Neutrophil (primary cell): ENCODE data around the gene TMC3.

Experiments used
- H3K27ac ChIP-seq: fragments of 200-600 bp; sonication (generic); 2 replicates; pipeline ENCODE4 v1.5.1; 2016; ENCODE audit warnings: mild to moderate bottlenecking, moderate library complexity
- H3K27me3 ChIP-seq: fragments of 200-600 bp; sonication (generic); 2 replicates; pipeline ENCODE4 v1.6.0; 2016; ENCODE audit warnings: mild to moderate bottlenecking
- H3K36me3 ChIP-seq: fragments of 200-600 bp; sonication (generic); 2 replicates; pipeline ENCODE4 v1.5.1; 2017
- H3K4me1 ChIP-seq, 2 experiments: fragments of 200-600 bp in 1 of 2; sonication (generic) in 1 of 2; 1 replicate in 1 of 2; 2 replicates in 1 of 2; pipeline versions ENCODE4 v1.5.1 to v1.6.1; 2013 to 2016; ENCODE audit warnings: low read depth in 1 of 2, low read length in 1 of 2, mild to moderate bottlenecking in 1 of 2, moderate library complexity in 1 of 2; ENCODE audit not compliant: control insufficient read depth in 1 of 2, insufficient read depth in 1 of 2
- H3K4me3 ChIP-seq, 2 experiments: fragments of 200-600 bp in 1 of 2; sonication (generic) in 1 of 2; 1 replicate in 1 of 2; 2 replicates in 1 of 2; pipeline ENCODE4 v1.5.1; 2013 to 2016; ENCODE audit warnings: low read depth in 1 of 2, low read length in 1 of 2, mild to moderate bottlenecking in 1 of 2, moderate library complexity in 1 of 2
- H3K9me3 ChIP-seq: fragments of 200-600 bp; sonication (generic); 2 replicates; pipeline ENCODE4 v1.5.1; 2016
- CTCF ChIP-seq: fragments of 200-600 bp; sonication (generic); IDR thresholded peaks from 2 replicates; pipeline ENCODE4 v1.5.1; 2016; ENCODE audit warnings: antibody characterized with exemption

TMC3 gene

DNA sequence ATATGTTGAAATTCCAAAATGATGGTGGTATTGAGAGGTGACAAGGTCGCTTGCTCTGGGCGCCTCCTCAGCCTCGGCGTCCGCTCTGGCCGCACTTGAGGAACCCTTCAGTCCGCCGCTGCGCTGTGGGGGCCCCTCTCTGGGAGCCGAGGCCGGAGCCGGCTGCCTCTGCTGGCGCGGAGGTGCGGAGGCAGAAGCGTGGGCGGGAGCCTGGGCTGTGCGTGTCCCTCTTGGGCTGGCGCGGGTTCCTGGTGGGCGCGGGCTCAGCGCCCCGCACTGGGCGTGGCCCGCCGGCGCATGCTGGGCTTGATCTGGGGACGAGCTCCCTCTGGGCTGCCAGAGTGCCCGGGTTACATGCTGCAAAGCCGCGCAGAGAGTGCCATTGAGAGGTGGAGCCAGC is 39.8 kb upstream of the TMC3 start:
- H3K9me3 ChIP-seq, result no peaks in the 10 kb centered on the region
- no peaks in the 10 kb centered on the region for H3K36me3 ChIP-seq
- H3K4me1 ChIP-seq, result peaks cover 4 to 7% of the 10 kb centered on the region in 2 experiments
- H3K27ac ChIP-seq, result no peak overlapping the region
- no peak for TF ChIP-seq CTCF
- peaks cover 7% of the 10 kb centered on the region for H3K27me3 ChIP-seq
- H3K4me3 ChIP-seq, result no peak overlapping the region

GRCh38 chr15:81411969-81412633 is 38.1 kb upstream of the TMC3 start:
- H3K4me1 ChIP-seq, result peaks cover 4 to 7% of the 10 kb centered on the region in 2 experiments
- H3K36me3 ChIP-seq, result no peaks in the 10 kb centered on the region
- peaks cover 7% of the 10 kb centered on the region for H3K27me3 ChIP-seq
- H3K4me3 ChIP-seq, result no peak overlapping the region
- no peak overlapping the region for H3K27ac ChIP-seq
- no peaks in the 10 kb centered on the region for H3K9me3 ChIP-seq
- no peak for TF ChIP-seq CTCF

DNA sequence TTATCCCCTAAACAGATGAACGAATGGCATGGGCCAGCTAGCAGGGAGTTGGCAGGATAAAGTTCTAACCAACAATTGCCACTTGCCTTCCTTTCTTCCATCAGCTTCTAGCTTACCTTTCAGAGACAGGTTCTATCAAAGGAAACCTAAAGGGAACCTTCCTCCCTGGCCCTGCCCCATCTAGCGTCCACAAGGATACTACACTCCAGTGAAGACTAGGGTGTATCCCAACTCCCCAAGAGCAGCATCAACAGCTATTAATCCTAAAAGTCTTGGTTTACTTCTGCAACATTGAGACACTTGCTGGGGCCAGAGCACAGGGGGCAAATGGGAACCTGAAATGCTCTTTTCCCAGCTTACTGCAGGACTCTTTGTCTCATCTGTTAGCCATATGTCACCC is 37.0 kb upstream of the TMC3 start:
- peaks cover 4 to 7% of the 10 kb centered on the region in 2 experiments for H3K4me1 ChIP-seq
- no peaks in the 10 kb centered on the region for H3K36me3 ChIP-seq
- no peak overlapping the region for H3K27ac ChIP-seq
- TF ChIP-seq CTCF, result no peak
- no peaks in the 10 kb centered on the region for H3K9me3 ChIP-seq
- H3K4me3 ChIP-seq, result no peak overlapping the region
- H3K27me3 ChIP-seq, result peaks cover 7% of the 10 kb centered on the region

- H3K9me3 ChIP-seq, result no peaks in the 10 kb centered on the region
- H3K36me3 ChIP-seq, result no peaks in the 10 kb centered on the region
- peaks cover 4 to 7% of the 10 kb centered on the region in 2 experiments for H3K4me1 ChIP-seq
- TF ChIP-seq CTCF, result no peak
- H3K27ac ChIP-seq, result no peak overlapping the region
- no peak overlapping the region for H3K4me3 ChIP-seq
- peaks cover 7% of the 10 kb centered on the region for H3K27me3 ChIP-seq
These were observed 36.3 kb upstream of the TMC3 start for GRCh38 chr15:81410318-81410753.

DNA sequence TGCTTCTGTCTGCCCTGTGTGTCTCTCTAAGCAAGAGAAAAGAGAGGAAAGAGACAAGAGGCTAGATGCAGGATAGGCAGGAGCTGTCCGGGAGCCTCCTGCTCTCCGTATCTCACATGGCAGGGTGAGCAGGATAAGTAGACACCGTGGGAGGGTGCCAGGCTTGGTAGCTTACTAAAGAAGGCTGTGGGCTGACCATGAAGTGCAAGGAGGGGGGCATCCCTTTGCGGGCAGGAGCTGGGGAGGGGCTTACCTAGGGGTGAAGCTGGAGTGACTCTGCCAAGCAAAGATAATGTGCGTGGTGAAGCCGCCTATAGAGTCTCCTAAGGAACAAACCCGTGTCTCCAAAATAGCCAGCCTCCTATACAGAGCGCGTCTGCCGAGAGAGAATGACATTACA is 33.7 kb upstream of the TMC3 start:
- peaks cover 4 to 7% of the 10 kb centered on the region in 2 experiments for H3K4me1 ChIP-seq
- TF ChIP-seq CTCF, result no peak
- no peak overlapping the region for H3K27ac ChIP-seq

More for the DNA sequence above, 33.7 kb upstream of the TMC3 start:
- no peak overlapping the region for H3K4me3 ChIP-seq
- no peaks in the 10 kb centered on the region for H3K36me3 ChIP-seq
- H3K27me3 ChIP-seq, result no peaks in the 10 kb centered on the region
- no peaks in the 10 kb centered on the region for H3K9me3 ChIP-seq
